Measurements from ENCODE around the gene INF2. TPM values are rescaled to one million over a fixed set of nuclear protein-coding genes. Genes with fewer than 3 reads are reported as not detected.

INF2 gene
- total and polyA plus RNA-seq, 12 donors: 22.5 to 73.8 (median 28.4) TPM

GRCh38 chr14:104735830-104736642, 46.6 kb downstream of the INF2 start:
- no peak overlapping the region for H3K4me3 ChIP-seq
- intact Hi-C loops (cut with DNase I): no loop called here
- no peaks in the 10 kb centered on the region for H3K9me3 ChIP-seq
- WGBS, 2 donors: 25 to 30% methylated on average over 26 of the region's 26 CpGs
- ATAC-seq: peak; percentile 73 to 83 (median 80)
- DNase-seq: peak; percentile 84 to 88
- TF ChIP-seq CTCF (IDR thresholded peaks at IDR 0.05): no peak
- peak overlapping the region; percentile 79 to 98 (median 88) for H3K27ac ChIP-seq
- peaks cover 47 to 73% (median 63%) of the 10 kb centered on the region in 9 donors for H3K4me1 ChIP-seq
- peaks cover 0 to 37% (median 6%) of the 10 kb centered on the region in 9 donors for H3K36me3 ChIP-seq
- no peaks in the 10 kb centered on the region for H3K27me3 ChIP-seq

GRCh38 chr14:104738375-104739019, 49.1 kb downstream of the INF2 start:
- Histone ChIP-seq H3K27ac (peak overlapping the region in 2 of 10 donors; percentile 5 to 94), H3K4me1 (peaks cover 27 to 48% (median 41%) of the 10 kb centered on the region in 9 donors), H3K27me3 (no peaks in the 10 kb centered on the region), H3K36me3 (peaks cover 0 to 60% (median 12%) of the 10 kb centered on the region in 9 donors), H3K9me3 (no peaks in the 10 kb centered on the region), H3K4me3 (no peak overlapping the region)
- intact Hi-C loops (cut with DNase I): no loop called here
- WGBS, 2 donors: 91 to 95% methylated on average over 18 of the region's 18 CpGs
- no peak for DNase-seq
- no peak for TF ChIP-seq CTCF (IDR thresholded peaks at IDR 0.05)
- no peak for ATAC-seq

GRCh38 chr14:104739026-104739425, 49.6 kb downstream of the INF2 start:
- 95% methylated on average over 17 of the region's 17 CpGs for WGBS, 2 donors
- no peak for TF ChIP-seq CTCF (IDR thresholded peaks at IDR 0.05)
- Histone ChIP-seq H3K4me1 (peaks cover 22 to 43% (median 35%) of the 10 kb centered on the region in 9 donors), H3K4me3 (no peak overlapping the region), H3K36me3 (peaks cover 0 to 65% (median 12%) of the 10 kb centered on the region in 9 donors), H3K27me3 (no peaks in the 10 kb centered on the region), H3K9me3 (no peaks in the 10 kb centered on the region), H3K27ac (peak overlapping the region in 1 of 10 donors; percentile 5)
- ATAC-seq (no peak), DNase-seq (no peak)
- intact Hi-C loops (cut with DNase I): no loop called here

GRCh38 chr14:104739546-104740516, 50.4 kb downstream of the INF2 start:
- no peak for DNase-seq
- Histone ChIP-seq H3K4me3 (no peak overlapping the region), H3K27ac (no peak overlapping the region), H3K9me3 (no peaks in the 10 kb centered on the region), H3K4me1 (peaks cover 14 to 35% (median 29%) of the 10 kb centered on the region in 9 donors), H3K27me3 (no peaks in the 10 kb centered on the region), H3K36me3 (peaks cover 0 to 73% (median 12%) of the 10 kb centered on the region in 9 donors)
- ATAC-seq: no peak
- no peak for TF ChIP-seq CTCF (IDR thresholded peaks at IDR 0.05)
- intact Hi-C loops (cut with DNase I): no loop called here
- 87% methylated on average over 29 of the region's 29 CpGs for WGBS, 2 donors
